Neuronal stem cell (in vitro differentiated cells): Measurements from ENCODE around the gene PDE6B.

ENCODE experiments used
- DNase-seq: peaks from one replicate; pipeline ENCODE4 v3.0.0-alpha.2; 2013; ENCODE audit warnings: low spot score
- H2AFZ ChIP-seq: one replicate; pipeline ENCODE4 v1.6.1; 2013; ENCODE audit warnings: mild to moderate bottlenecking, low read length, inconsistent platforms
- H2AK5ac ChIP-seq: 2 replicates; pipeline ENCODE4 v1.6.1; 2013; ENCODE audit warnings: low read depth, mild to moderate bottlenecking, inconsistent platforms, low read length, moderate library complexity, mixed read lengths
- H2BK120ac ChIP-seq: 2 replicates; pipeline ENCODE4 v1.6.1; 2013; ENCODE audit warnings: low read depth, mild to moderate bottlenecking, inconsistent platforms, low read length, moderate library complexity, mixed read lengths
- H2BK12ac ChIP-seq: one replicate; pipeline ENCODE4 v1.6.1; 2013; ENCODE audit warnings: low read length, inconsistent platforms
- H2BK15ac ChIP-seq: 2 replicates; pipeline ENCODE4 v1.6.1; 2013; ENCODE audit warnings: mild to moderate bottlenecking, low read length, inconsistent platforms, mixed read lengths
- H2BK5ac ChIP-seq: one replicate; pipeline ENCODE4 v1.6.1; 2013; ENCODE audit warnings: inconsistent platforms, mild to moderate bottlenecking, low read length, moderate library complexity
- H3K14ac ChIP-seq: one replicate; pipeline ENCODE4 v1.6.1; 2013; ENCODE audit warnings: low read length, inconsistent platforms
- H3K18ac ChIP-seq: 2 replicates; pipeline ENCODE4 v1.6.1; 2013; ENCODE audit warnings: low read length, inconsistent platforms
- H3K23ac ChIP-seq: 2 replicates; pipeline ENCODE4 v1.6.1; 2013; ENCODE audit warnings: low read depth, mild to moderate bottlenecking, mixed read lengths, low read length, inconsistent platforms; ENCODE audit not compliant: poor library complexity
- H3K27ac ChIP-seq: replicated peaks from 3 replicates; pipeline ENCODE4 v1.5.1; 2013; ENCODE audit warnings: low read length, inconsistent platforms
- H3K27me3 ChIP-seq, 3 experiments: 2 replicates each; pipeline ENCODE4 v1.6.1; 2013; ENCODE audit warnings: low read length in 3 of 3, mild to moderate bottlenecking in 2 of 3, inconsistent platforms in 1 of 3, low read depth in 1 of 3, mixed read lengths in 1 of 3, moderate library complexity in 1 of 3; ENCODE audit not compliant: control insufficient read depth in 3 of 3, insufficient read depth in 3 of 3
- H3K36me3 ChIP-seq, 2 donors: replicated peaks in 1 of 2; 2 replicates each; pipeline ENCODE4 v1.6.1; 2013; ENCODE audit warnings: low read length in 2 of 2; ENCODE audit not compliant: control insufficient read depth in 2 of 2, insufficient read depth in 2 of 2
- H3K4ac ChIP-seq: 2 replicates; pipeline ENCODE4 v1.6.1; 2013; ENCODE audit warnings: inconsistent platforms, mild to moderate bottlenecking, low read length, moderate library complexity
- H3K4me1 ChIP-seq, 2 donors: 1 replicate in 1 of 2; 2 replicates in 1 of 2; pipeline ENCODE4 v1.6.1; 2013; ENCODE audit warnings: low read length in 2 of 2, low read depth in 1 of 2; ENCODE audit not compliant: control insufficient read depth in 2 of 2, insufficient read depth in 1 of 2
- H3K4me2 ChIP-seq: one replicate; pipeline ENCODE4 v1.6.1; 2013; ENCODE audit warnings: mild to moderate bottlenecking, low read length, inconsistent platforms; ENCODE audit not compliant: insufficient read depth, poor library complexity, severe bottlenecking
- H3K4me3 ChIP-seq, 2 donors: 2 replicates each; pipeline ENCODE4 v1.5.1; 2013; ENCODE audit warnings: low read length in 2 of 2, mild to moderate bottlenecking in 2 of 2, inconsistent platforms in 1 of 2, moderate library complexity in 1 of 2
- H3K79me1 ChIP-seq: one replicate; pipeline ENCODE4 v1.6.1; 2013; ENCODE audit warnings: low read depth, mild to moderate bottlenecking, inconsistent platforms, low read length, moderate library complexity
- H3K9ac ChIP-seq: one replicate; pipeline ENCODE4 v1.6.1; 2013; ENCODE audit warnings: mild to moderate bottlenecking, low read depth, low read length, inconsistent platforms; ENCODE audit not compliant: poor library complexity
- H3K9me3 ChIP-seq, 2 donors: replicated peaks in 1 of 2; 2 replicates each; pipeline versions ENCODE3 to v1.6.1; 2013; ENCODE audit warnings: low read length in 2 of 2, mild to moderate bottlenecking in 2 of 2, inconsistent platforms in 1 of 2, low read depth in 1 of 2, mixed read lengths in 1 of 2, moderate library complexity in 1 of 2; ENCODE audit not compliant: control insufficient read depth in 2 of 2, insufficient read depth in 1 of 2
- H4K8ac ChIP-seq: one replicate; pipeline ENCODE4 v1.6.1; 2013; ENCODE audit warnings: low read depth, mild to moderate bottlenecking, inconsistent platforms, low read length, moderate library complexity
- H4K91ac ChIP-seq: one replicate; pipeline ENCODE4 v1.6.1; 2013; ENCODE audit warnings: low read length, low read depth, mild to moderate bottlenecking, inconsistent platforms; ENCODE audit not compliant: poor library complexity
- WGBS, 2 donors: extraction: QIAGEN DNeasy Blood & Tissue Kit; methylation state at CpG; one replicate each; pipeline ENCODE4 v1.1.7; 2013; ENCODE audit warnings: missing lambda C conversion rate in 2 of 2, mixed read lengths in 1 of 2; ENCODE audit not compliant: insufficient read length in 2 of 2, insufficient replicate concordance in 1 of 2; ENCODE audit errors: extremely low coverage in 2 of 2; 5-methylcytosine and 5-hydroxymethylcytosine counted together

The PDE6B gene

GRCh38 chr4:682490-683172 is 57.3 kb downstream of the PDE6B start:
- no peaks in the 10 kb centered on the region for H3K9me3 ChIP-seq
- H3K23ac ChIP-seq = peak overlapping the region; percentile 91
- peaks cover 7% of the 10 kb centered on the region for H3K79me1 ChIP-seq
- H3K4me2 ChIP-seq = no peak overlapping the region
- no peak for DNase-seq
- peaks cover 0 to 9% (median 2%) of the 10 kb centered on the region in 3 experiments for H3K27me3 ChIP-seq
- H3K4ac ChIP-seq = peak overlapping the region; percentile 93
- H2AFZ ChIP-seq = no peak overlapping the region
- H4K8ac ChIP-seq = no peak overlapping the region
- H2BK5ac ChIP-seq = no peak overlapping the region
- H3K4me1 ChIP-seq = peaks cover 6 to 9% of the 10 kb centered on the region in 2 donors
- no peak overlapping the region for H3K18ac ChIP-seq
- WGBS, 2 donors = no CpG with 5 or more reads among the region's 23 CpGs
- no peak overlapping the region for H3K9ac ChIP-seq
- H3K36me3 ChIP-seq = no peaks in the 10 kb centered on the region
- H2BK120ac ChIP-seq = no peak overlapping the region
- H4K91ac ChIP-seq = peak overlapping the region; percentile 12
- H2BK15ac ChIP-seq = peak overlapping the region; percentile 58
- no peak overlapping the region for H3K4me3 ChIP-seq
- H3K14ac ChIP-seq = peak overlapping the region; percentile 56
- H2AK5ac ChIP-seq = peak overlapping the region; percentile 97
- no peak overlapping the region for H3K27ac ChIP-seq
- H2BK12ac ChIP-seq = peak overlapping the region; percentile 75

- Histone ChIP-seq H2BK15ac (peak overlapping the region; percentile 58), H4K91ac (no peak overlapping the region), H2BK120ac (peak overlapping the region; percentile 4), H2AK5ac (peak overlapping the region; percentile 97), H2AFZ (peak overlapping the region; percentile 72), H3K27ac (no peak overlapping the region), H3K4me3 (no peak overlapping the region), H2BK12ac (peak overlapping the region; percentile 75), H3K18ac (peak overlapping the region; percentile 70), H3K23ac (peak overlapping the region; percentile 91), H3K14ac (peak overlapping the region; percentile 75), H3K9ac (peak overlapping the region; percentile 4), H3K79me1 (peaks cover 7% of the 10 kb centered on the region), H3K4ac (peak overlapping the region; percentile 93), H4K8ac (no peak overlapping the region), H3K27me3 (peaks cover 0 to 9% (median 4%) of the 10 kb centered on the region in 3 experiments), H3K4me2 (no peak overlapping the region), H3K4me1 (peaks cover 6 to 9% of the 10 kb centered on the region in 2 donors), H2BK5ac (no peak overlapping the region), H3K9me3 (no peaks in the 10 kb centered on the region), H3K36me3 (no peaks in the 10 kb centered on the region)
- no peak for DNase-seq
- WGBS, 2 donors = no CpG with 5 or more reads among the region's 25 CpGs
Measured at GRCh38 chr4:683247-683897, 58.0 kb downstream of the PDE6B start.

GRCh38 chr4:683982-684622 is 58.7 kb downstream of the PDE6B start:
- Histone ChIP-seq H3K9ac (no peak overlapping the region), H3K27me3 (peaks cover 0 to 9% (median 9%) of the 10 kb centered on the region in 3 experiments), H4K91ac (no peak overlapping the region), H2AK5ac (peak overlapping the region; percentile 98), H3K14ac (peak overlapping the region; percentile 75), H2BK5ac (peak overlapping the region; percentile 66), H2BK15ac (peak overlapping the region; percentile 93), H3K4me2 (no peak overlapping the region), H4K8ac (peak overlapping the region; percentile 43), H2AFZ (peak overlapping the region; percentile 72), H3K36me3 (no peaks in the 10 kb centered on the region), H3K4me1 (peaks cover 6 to 9% of the 10 kb centered on the region in 2 donors), H3K23ac (peak overlapping the region; percentile 91), H3K18ac (peak overlapping the region; percentile 80), H3K4ac (peak overlapping the region; percentile 93), H3K4me3 (no peak overlapping the region), H3K9me3 (no peaks in the 10 kb centered on the region), H2BK120ac (peak overlapping the region; percentile 4), H3K79me1 (peaks cover 7% of the 10 kb centered on the region), H3K27ac (no peak overlapping the region), H2BK12ac (peak overlapping the region; percentile 73)
- no CpG with 5 or more reads among the region's 19 CpGs for WGBS, 2 donors
- DNase-seq = no peak
